SKM-1 (cell line): ENCODE measurements around the gene DNAH17.

ENCODE experiments used
- DNase-seq: peaks from one replicate; lab custom pipeline; 2025; ENCODE audit not compliant: unreplicated experiment; lab: John Stamatoyannopoulos, UW

Gene DNAH17

DNA sequence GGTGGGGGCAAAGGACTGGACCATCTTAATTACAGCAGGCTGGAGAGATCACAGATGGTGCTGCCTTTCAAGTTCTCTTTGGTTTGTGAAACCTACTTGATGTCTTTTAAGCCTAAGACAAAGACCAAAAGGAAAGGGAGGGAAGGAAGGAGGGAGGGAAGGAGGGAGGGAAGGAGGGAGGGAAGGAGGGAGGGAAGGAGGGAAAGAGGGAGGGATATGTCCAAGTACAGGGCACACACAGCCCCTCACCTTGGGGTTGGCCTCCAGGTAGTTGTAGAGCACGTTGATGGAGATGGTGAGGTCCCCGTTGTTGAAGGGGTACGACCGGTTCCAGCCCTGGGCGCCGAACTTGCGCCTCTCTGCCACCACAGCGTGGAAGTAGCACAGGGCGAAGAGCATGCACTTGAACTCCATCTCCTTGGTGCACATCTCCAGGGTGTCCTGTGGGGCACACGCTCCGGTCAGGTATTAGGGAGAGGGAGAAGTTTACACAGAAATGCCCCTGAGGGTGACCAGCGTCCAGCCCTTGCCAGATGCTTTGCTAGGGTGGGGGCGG lies 143.3 kb downstream of the DNAH17 start:
- no peak for DNase-seq

DNA sequence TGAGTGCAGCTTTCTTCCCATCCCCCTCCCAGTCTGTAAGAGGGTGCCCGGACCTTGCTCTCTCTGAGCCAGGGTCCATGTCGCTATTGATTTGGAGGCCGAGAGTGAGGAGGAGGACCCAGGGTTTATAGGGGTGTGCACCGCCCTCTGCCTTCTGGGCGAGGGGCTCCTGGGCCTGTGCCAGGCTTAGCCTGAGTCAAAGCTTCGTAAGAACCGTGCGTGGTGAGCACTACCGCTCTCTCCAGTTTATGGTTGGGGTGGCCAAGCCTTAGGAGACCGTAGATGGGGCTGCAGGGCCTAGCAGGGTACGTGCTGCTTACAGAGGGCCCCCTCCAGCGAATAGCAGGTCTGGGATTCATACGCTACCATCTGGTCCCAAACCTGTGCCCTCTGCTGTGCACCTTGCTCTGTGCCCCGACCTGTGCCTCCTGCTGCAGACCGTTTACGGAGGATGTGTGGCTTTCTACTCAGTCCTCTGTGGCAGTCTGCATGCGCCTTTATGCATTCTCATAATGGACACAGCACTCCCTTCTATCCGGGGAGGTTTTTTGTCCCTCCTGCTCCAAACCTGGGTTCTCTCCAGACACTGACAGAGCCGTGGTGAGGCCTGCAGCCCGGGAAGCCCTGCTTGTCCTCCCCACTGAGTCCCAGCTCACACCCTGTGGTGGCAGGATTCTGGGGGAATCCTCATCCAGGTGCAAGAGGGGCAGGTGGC lies 144.0 kb downstream of the DNAH17 start:
- DNase-seq: no peak

DNA sequence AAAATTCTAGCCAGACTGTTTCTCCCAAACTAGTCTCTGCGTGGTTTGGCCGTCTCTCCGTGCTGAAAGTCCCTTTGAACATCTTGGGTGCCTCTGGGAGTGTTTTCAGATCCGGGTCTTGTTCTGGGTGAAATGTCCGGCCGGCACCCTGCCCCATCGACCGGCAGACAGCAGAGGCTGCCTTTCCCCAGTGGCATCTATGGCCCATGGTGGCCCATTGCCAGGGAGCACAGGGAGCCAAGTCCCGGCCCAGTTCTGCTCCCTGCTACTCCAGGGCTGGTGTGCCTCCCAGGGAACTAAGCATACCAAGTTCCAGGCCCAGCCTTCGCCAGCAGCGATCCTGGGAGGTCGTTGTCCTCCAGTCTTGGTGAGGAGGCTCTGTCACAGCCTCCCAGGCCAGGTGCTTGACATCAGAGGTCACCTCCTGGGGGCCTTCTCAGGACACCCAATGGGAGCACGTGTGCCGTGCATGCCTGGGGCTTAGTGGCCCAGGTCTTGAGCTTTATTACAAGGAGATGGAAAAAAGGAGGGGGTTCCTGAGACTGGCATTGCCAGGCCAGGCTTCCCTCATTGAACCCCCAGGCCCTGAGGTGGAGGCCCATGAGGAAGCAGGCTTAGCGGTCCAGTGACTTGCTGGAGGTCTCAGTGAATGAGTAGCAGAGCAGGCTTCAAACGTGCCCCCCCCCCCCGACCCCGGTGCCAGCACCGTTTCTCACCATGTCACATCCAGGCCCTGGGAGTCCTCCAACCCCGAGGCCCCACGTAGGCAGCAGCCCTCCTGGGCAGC lies 144.8 kb downstream of the DNAH17 start:
- no peak for DNase-seq

DNA sequence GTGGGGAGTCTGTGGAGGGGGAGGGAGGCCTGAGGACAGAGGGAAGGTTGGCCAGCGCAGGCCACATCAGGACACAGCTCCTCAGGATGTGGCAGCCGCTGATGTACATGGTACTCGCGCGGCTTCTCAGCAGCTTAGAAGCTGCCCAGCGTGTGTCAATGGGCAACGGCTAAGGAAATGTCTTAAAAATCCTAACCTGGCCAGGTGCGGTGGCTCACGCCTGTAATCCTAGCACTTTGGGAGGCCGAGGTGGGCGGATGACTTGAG lies 145.6 kb downstream of the DNAH17 start:
- no peak for DNase-seq

DNA sequence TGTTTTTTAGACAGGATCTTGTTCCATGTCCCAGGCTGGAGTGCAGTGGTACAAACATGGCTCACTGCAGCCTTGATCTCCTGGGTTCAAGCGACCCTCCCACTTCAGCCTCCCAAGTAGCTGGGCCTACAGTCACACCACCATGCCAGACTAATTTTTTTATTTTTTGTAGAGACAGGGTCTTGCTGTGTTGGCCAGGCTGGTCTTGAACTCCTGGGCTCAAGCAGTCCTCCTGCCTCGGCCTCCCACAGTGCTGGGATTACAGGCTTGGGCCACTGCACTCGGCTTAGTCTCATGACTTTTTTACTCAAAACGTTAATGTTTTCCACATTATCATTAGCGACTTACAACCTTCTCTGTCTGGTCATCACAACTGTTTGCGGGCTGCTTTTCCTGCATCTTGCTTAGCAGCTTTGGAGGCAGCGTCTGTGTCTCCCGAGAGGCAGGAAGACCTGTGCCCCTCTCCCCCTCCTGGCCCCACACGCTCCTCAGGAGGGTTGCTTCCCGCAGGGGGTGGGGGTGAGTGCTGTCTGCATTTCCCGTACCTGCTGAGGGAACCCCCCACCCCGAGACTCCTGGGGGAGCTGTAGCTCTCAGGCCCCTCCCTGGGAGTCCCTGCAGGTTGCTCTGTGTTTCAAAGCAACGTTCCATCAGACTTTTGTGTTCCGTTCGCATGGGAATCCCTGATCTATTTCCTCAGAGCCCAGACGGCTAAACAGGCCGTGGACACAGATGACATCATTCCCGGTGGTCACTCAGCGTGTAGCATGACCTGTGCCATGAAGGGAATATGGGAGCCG lies 146.1 kb downstream of the DNAH17 start:
- DNase-seq: no peak

DNA sequence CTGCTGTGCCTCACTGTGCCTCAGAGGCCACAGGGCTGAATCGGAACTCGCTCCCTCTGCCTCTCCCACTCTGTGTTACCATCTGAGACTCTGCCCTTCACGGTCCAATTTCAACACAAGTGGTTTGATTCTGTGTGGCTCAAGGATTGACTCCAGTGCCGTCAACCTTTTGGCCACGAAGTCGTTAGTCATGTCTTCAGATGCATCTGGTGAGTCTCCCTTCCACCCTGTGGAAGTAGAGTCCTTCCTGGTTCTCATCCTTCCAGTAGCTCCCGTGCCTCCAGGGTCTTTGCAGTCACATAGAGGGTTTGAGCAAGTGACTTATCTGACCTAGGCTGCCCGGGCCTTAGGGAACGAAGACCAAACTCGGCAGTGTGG lies 147.6 kb downstream of the DNAH17 start:
- DNase-seq: no peak

DNA sequence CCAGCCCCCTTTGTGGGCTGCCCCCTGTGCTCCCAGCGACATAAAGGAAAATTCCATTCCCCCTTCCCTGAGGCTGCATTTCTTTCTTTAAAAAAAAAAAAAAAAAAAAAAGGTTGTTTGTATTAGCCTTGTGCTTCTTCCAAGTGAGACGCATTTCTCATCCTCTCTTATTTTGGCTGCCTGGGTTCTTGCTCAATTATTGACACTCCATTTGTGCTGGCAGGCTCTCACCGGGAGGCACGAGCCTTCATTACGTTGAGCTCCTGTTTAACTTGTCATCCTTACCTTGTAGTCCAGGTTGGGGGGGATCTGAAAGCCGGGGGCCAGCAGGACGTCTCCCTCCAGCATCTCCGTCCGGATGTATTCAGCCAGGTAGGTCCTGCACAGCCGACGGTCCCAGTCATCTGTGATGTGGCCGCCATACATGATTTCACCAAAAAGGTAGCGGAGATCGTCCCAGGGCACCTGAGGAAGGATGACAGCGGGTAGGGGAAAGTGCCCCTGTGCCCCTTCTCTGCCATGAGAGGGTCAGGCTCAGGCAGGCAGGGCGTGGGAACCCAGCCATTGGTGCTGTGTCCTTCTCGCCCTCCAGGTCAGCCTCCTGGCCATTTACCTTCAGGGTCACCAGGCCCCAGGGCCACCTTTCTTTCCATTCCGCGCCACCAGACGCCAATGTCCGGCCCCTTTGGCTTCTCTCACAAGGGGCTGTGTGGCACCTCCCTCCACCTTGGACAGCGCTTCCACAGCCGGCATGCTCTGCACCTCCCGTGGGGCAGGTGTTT lies 148.2 kb downstream of the DNAH17 start:
- no peak for DNase-seq

DNA sequence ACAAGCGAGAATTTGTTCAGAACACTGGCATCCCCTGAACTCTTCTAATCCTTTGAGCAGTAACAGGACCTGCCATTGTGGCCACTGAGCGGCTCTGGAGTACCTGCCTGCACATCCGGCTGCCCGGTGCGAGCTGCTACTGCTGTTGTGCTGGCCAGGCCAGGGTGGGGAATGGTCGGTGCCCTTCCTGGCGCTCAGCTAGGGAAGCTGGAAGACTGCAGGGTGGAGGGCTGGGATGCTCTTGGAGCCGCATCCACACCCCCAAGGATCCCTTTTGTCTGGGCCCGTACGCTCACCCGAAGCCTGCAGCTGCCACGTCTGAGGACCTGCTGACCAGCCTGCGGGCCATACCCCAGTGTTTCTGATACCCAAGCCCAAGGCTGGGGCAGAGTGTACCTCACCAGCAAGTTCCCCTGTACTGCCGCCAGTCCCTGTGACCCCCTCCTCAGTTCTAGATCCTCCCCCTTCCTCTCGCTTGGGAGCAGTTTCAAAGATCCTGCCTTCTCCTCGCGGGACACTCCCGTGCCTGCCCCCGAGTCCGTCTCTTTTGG lies 149.1 kb downstream of the DNAH17 start:
- DNase-seq: no peak

DNA sequence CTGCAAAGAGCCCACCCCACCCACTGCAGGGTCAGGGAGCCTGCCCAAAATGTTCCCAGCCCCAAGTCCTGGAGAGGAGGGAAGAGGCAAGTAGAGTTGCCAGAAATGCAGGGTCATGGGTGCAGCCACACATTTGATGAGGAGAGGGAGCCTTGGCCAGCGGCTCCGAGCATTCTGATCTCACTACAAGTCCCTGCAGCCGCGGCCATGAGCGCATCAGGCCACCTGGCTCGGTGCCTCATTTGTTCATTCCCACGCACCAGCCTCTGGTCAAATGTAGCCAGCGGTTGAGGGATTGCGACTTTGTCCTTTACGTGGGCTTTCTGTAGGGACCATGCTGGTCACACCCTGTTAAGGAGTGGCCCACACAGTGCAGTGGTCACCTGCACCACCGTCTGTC lies 150.1 kb downstream of the DNAH17 start:
- DNase-seq: no peak

DNA sequence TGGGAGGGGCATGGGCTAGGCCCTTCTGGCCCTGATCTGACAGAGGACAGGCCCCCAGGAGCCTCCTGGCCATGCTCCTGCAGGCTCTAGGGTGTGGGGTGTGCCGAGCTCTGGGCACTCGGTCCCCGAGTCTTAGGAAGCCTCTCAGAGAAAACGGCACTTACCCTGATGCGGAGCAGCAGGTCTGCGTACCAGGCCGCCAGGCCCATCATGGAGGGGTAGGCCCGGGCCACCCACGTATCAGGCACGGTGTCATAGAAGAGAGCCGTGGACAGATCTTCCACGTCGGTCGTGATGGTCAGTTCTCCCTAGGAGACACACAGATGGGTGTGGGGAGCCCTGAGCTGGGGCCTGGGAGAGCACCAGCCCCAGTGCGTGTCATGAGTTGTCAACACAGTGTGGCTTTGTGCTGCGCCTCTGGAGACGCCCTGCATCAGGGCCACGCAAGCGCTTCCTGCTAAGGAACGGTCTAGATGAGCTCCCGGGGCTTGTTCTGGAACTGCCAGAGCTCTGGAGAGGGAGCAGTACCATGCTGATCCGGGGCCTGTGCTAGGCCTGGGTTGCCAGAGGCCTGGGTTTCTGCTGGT lies 150.8 kb downstream of the DNAH17 start:
- DNase-seq: no peak

DNA sequence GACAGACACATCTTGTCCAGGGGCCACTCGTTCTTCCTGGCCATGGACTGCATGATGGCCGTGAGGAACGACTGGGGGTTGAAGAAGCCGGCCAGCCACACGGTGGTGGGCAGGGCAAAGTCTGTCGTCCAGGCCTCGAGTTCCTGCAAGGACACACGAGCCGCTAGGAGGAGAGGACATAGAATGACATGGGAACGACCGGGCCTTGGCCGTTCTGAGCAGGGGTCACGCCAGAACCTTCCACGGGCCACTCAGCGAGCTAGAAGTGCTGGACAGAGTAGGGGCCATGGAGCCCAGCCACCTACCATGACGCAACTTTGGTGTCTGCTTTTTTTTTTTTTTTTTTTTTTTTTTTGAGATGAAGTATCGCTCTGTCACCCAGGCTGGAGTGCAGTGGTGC lies 151.8 kb downstream of the DNAH17 start:
- no peak for DNase-seq

DNA sequence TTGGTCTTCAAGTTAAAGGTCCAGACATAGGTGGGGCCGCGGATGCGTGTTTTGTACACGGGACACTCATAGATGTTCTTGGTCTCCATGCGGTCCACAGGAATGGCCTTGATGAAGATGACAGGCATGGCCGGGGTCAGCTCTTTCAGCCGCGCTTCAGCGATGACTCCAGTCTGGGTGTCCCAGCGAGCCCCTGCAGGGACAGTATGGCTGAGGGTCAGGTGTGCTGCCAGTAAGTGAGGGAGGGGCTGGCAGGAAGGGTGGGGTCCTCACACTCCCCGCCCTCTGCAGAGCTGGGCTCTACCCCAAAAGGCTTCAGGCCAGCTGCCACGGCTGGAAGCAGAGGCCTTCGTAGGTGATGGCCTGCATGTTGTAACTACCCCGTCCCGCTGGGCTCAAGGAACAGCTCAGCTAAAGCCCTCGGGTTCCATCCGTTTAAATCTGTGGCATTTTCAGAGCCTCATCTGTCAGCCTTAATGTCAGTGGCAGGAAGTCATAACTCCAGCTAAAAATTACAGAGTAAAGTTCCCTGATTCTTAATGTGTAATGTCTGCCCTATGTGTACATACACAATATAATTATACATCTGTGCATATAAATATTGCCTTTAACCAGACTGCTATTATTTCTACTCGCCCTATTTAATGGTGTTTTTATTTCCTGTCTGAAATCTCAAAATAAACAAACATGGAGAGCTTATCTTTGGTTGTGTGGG lies 153.1 kb downstream of the DNAH17 start:
- no peak for DNase-seq

DNA sequence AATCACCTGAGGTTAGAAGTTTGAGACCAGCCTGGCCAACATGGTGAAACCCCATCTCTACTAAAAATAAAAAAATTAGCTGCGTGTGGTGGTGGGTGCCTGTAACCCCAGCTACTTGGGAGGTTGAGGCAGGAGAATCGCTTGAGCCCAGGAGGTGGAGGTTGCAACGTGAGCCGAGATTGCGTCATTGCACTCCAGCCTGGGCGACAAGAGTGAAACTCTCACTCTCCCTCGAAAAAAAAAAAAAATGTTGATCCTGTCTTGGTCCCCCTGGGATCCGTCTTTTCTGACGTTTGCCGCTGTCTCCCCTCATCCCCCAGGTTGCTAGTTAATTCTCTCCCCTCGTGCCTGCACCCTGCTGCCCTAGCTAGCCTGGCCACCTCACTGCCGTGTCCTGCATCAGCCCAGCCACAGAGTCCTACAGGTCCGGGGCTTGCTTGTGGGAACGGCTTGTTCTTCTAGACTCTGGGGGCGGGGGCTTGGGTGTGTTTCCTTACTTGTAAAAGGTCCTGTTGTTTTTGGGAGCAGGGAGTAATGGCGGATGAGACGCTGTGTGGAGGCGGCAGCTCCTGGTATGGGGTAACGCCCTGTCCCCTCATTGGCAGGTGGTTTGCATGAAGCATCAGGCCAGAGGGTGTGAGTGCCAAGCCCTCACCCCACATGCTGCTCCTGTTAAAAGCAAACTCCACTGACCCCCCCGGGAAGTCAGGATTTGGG lies 154.2 kb downstream of the DNAH17 start:
- DNase-seq: no peak

DNA sequence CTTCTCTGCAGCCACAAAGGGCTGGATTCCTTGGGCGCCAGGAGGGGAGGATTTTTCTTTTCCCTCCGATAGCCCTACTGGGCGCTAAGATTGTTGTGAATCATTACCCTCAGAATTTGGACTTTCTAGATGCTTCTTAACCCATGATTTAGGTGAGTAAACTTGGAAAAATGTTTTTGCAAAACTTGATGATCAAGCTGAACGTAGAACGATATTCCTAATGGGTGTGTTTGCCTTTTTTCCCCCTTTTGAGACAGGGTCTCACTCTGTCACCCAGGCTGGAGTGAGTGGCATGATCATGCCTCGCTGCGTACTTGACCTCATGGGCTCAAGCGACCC lies 155.0 kb downstream of the DNAH17 start:
- DNase-seq: no peak

DNA sequence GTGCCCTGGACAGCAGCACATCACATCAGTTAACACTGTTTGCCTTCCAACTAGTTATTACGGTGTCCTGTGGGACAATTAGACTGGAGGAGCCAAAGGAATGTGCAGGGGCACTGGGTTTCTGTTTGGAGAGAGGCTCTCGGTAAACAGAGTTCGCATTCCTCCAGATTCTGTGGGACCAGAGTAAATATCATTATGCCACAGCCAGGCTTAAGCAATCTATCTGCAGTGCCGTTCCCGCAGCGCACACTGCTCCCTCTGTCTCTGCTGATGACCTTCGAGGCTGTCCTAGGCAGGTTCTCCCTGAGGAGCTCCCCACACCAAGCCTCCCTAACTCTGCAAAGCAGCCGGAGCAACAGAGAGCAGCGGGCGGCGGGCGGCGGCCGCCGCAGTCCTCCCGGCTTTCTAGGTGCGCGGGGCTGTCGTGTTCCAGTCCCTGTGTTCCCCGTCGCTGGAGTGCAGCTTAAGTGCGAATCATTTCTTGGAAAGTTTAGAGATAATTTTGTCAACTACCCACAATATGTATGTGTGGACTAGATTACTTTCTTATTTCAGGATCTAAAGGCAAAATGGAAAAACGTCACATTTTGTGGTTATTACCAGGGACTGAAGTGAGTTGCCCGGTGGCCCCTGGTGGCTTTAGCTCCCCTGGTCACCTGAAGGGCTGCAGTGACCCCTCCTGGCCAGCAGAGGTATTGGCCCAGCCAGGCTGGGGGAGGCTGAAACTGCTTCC lies 155.5 kb downstream of the DNAH17 start:
- DNase-seq: peak; percentile 43

DNA sequence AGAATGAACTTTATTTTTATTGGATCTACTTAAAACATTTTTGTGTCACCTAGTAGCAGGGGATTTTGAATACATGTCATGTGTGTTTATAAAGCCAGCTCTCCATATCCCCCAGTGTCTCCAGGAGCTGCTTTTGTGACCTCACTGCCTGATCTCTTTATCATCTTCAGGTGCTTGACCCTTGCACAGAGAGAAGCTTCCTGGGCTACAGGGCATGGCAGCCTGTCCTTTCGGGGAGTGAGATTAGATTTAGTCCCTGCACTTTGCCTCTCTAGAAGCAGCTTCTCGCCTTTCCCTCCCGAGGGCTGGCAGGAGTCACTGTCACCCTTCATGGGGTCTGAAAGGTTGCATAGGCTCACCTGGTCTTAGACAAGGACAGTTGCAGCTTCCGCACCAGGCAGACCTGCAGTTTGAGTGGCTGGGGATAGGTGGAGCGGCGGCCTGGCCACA lies 156.1 kb downstream of the DNAH17 start:
- no peak for DNase-seq

DNA sequence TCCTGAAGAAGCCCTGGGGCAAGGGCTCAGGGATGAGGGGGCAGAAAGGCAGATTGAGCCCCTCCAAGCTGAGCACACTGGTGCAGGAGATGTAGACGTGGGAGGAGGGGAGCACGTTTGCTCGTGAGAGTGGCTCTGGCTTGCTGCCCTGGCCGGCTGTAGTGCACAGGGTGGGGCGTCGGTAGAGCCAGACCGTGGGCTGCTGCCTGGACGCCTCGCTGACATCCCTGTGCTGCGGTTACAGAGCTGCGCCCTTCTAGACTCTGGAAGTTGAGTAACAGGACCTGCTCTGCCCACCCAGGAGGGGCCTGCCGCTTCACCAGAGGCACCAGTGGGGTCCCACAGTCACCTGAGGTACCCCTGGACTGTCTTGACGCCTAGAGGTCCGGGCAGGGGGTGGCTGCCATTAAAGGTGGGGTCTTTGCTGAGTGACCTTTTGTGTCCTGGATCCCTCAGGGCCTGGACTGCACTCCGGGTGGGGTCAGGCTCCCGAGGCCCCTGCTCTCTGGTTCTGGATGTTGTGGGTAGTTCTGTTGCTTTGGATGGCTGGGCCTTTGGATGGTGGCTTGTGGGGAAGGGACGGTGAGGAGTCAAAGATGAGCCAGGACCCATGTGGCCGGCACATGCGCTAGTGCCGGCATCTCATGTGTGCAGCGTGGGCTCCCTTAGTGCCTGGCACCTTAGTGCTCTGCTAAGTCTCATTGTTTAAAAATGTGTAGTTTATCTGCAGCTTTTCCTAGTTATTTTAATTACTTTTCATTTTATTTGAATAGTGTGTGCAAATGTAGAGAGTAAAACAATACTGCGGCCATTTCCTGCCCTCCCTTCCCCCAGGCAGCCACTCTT lies 157.0 kb downstream of the DNAH17 start:
- no peak for DNase-seq
